GDM1 (cell line): Measurements from ENCODE around the gene GOLGA1.
"Not testable (repeated sequence)": the region's sequence is repeated elsewhere in the genome, so short reads cannot be mapped to it uniquely, and the experiment has no call there.

Source experiments
- DNase-seq: peaks from one replicate; lab custom pipeline; 2025; lab: John Stamatoyannopoulos, UW

The GOLGA1 gene

GRCh38 chr9:124858330-124859046 is 82.4 kb downstream of the GOLGA1 start:
- DNase-seq = no peak

- no peak for DNase-seq
Measured at GRCh38 chr9:124857533-124858162, 83.2 kb downstream of the GOLGA1 start.

GRCh38 chr9:124855944-124856765 is 84.7 kb downstream of the GOLGA1 start:
- no peak for DNase-seq

- no peak for DNase-seq
Measured at GRCh38 chr9:124855566-124855943, 85.3 kb downstream of the GOLGA1 start.

GRCh38 chr9:124854822-124855221 is 86.1 kb downstream of the GOLGA1 start:
- no peak for DNase-seq

GRCh38 chr9:124854161-124854560 is 86.7 kb downstream of the GOLGA1 start:
- DNase-seq = no peak

GRCh38 chr9:124853605-124854143 is 87.2 kb downstream of the GOLGA1 start:
- no peak for DNase-seq

GRCh38 chr9:124852829-124853531 is 87.9 kb downstream of the GOLGA1 start, which contains the start of gene WDR38:
WDR38 (plus strand) TSS chr9:124853460; CDS start chr9:124853532, 72 bp downstream.
- DNase-seq = peak; percentile 64

- no peak for DNase-seq
Measured at GRCh38 chr9:124852121-124852828, 88.6 kb downstream of the GOLGA1 start.

GRCh38 chr9:124849801-124850200 is 91.1 kb downstream of the GOLGA1 start:
- DNase-seq = no peak

- no peak for DNase-seq
Measured at GRCh38 chr9:124846969-124847368, 93.9 kb downstream of the GOLGA1 start.

- not testable (repeated sequence) for DNase-seq
Measured at GRCh38 chr9:124846467-124846866, 94.4 kb downstream of the GOLGA1 start.

GRCh38 chr9:124844291-124844690 is 96.6 kb downstream of the GOLGA1 start:
- DNase-seq = no peak

GRCh38 chr9:124843456-124844034 is 97.3 kb downstream of the GOLGA1 start:
- no peak for DNase-seq

- no peak for DNase-seq
Measured at GRCh38 chr9:124841075-124841821, 99.6 kb downstream of the GOLGA1 start.

- DNase-seq = no peak
Measured at GRCh38 chr9:124840300-124840833, 100.5 kb downstream of the GOLGA1 start.

GRCh38 chr9:124839612-124840299 is 101.1 kb downstream of the GOLGA1 start:
- DNase-seq = no peak

GRCh38 chr9:124838567-124839275 is 102.2 kb downstream of the GOLGA1 start:
- not testable (repeated sequence) for DNase-seq
